Left forelimb (tissue), 1 donor: ENCODE results near the gene KDM2B.
"Not testable (repeated sequence)": the region's sequence is repeated elsewhere in the genome, so short reads cannot be mapped to it uniquely, and the experiment has no call there.

Experiments
- DNase-seq: peaks from one replicate; pipeline ENCODE4 v3.0.0-alpha.2; 2018; ENCODE audit warnings: low spot score

The KDM2B gene

DNA sequence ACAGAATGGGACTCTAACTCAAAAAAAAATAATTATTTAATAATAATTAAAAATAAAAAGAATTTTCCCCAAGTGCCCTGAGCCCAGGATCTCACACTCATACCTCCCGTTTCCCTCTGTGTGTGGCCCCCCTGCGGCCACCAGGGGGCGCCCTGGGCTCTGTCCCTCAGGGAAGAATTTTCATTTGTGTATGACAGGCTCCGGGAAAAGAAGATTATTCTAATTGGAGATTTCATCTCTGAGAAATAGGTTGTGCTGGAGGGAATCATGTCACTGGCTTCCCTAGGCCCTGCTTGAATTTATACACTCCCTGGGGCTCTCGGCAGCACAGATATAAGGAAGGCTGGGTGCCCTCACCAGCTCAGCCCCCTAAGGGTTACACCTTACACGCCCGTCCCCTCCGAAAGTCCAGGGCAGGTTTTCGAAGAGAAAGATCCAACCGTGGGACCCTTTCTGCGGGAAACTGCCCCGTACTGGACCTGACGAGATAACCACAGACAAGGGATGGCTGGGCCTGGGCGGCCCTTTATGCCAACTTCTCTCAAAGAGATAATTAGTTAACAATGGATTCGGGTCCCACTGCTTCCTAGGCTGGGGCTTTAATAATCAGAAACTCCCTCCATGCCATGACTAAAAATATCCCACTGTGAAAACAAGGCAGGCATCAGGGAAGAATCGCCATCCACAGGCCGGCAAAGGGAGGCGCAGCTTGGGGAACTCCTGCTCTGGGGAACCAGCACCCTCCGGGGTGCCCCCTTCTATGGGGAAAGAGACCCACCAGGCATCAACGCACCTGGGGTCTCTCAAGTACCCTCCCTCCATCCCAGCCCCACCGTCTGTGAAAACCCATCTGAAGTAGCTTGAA, 80.7 kb downstream of the KDM2B start:
- DNase-seq = peak; percentile 84

DNA sequence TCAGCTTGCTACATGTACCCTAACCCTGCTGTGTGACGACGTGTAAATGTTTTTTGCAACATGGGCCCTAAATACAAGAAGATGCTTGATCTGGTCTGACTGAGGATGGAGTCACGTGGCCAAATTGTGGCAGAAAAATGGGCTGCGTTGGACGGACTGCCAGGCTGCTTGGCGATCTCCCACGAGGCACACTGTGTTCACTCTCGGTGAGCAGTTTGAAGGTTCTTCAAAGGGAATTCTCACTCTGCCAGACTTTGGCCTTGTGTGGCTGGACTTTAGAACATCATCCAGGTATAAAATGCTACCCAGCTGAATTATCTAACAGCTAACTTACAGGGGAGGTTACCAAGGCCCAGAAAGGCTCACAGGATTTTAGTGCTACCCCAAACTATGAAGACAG, 85.1 kb downstream of the KDM2B start:
- no peak for DNase-seq

DNA sequence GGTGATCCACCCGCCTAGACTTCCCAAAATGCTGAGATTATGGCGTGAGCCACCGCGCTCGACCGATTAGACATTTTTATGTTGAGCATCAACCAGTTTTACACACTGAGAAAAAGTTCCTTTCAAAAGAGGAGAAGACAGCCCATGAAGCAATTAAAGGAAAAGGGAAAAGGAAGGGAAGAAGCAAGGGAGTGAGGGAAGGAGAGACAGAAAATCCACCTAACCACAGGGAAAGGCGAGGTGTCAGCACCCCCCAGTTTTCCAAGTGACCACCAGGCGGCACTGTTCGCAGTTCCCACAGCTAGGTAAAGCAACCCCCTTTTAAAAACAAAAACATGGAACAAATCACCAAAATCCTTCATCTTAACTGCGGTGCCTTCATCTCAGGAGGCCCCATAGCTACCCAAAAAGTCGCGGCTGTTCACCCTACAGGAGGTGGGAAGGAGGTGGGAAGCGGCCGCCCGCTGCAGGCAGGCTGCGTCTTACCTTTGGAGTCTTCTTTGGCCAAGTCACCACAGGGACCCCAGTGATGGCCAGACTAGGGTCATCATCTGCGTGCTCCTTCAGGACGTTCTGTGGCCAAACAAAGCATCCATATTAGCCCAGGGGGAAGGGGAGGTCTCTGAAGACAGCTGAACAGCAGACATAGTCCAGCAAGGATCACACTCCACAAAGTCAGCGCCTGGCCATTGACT, 86.6 kb downstream of the KDM2B start:
- no peak for DNase-seq

DNA sequence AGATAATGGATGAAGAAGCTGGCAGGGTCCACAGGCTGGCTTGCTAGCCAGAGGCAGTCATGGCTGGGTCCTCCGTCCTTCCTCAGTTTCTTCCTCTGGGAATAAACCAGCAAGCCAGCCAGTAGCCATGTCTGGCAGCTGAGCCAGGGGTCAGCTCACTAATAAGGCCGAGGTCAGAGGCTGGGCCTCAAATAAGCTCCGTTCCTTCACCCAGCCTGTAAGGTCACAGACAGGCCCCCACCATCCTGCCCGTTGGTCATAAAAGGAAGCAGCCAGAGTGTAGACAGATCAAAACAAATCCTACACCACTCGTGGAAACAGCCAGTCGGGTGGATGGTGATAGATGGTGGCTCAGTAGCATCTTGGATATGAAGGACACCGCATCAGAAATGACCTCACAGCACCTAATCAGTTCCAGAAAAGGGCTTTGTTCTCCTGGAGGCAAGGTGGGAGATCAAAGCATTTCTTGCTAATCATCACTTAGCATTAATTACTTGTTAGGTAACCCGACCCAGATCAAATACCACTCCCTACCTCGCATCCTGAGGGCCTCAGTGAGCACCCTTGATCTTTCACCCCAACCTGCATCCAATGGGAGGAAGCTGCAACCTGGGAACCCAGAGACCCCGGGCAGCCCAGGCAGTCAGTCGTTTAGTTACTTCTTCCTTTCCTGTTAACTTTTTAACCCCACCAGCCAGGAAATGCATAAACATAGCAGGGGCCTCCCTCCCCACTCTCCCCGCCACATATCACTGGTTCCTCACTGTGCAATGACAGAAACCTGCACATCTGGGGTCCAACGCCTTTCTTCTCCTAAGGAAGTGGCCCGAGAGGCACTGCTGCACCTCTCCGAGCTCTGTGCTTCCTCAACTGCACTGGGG, 90.2 kb downstream of the KDM2B start:
- DNase-seq = no peak

DNA sequence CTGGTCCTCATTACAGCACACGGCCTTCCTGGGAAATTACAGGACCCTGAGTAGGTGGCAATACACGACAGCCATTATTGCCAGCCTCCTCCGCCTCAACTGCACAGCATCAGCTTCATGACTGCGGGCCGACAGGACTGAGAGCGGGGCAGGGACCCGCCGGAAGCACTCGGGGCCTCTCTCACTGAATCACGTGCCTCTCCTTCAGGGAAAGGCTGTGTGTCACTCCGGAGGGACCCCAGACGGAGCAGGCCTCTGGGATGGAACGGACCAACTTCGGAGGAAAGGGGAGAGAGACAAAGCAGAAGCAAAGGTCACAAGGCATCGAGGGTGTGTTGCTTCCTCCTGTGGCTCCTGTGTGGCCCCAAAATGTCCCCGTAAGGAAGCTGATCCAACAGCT, 90.9 kb downstream of the KDM2B start:
- DNase-seq = no peak

DNA sequence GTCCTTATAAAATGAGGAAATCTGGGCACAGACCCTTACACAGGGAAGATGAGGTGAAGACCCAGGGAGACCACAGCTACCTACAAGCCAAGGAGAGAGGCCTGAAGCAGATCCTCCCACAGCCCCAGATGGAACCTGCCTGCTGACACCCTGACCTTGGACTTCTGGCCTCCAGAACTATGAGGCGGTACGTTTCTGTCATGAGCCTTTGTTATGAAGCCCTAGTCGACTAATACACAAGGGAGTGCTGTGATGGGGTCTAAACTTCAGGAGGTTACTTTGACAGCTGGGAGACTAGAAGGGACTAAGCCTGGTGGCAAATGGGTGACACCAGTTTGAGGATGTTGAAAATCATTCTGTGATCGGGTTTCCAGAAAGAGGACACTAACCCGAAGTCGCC, 95.9 kb downstream of the KDM2B start:
- DNase-seq = no peak

DNA sequence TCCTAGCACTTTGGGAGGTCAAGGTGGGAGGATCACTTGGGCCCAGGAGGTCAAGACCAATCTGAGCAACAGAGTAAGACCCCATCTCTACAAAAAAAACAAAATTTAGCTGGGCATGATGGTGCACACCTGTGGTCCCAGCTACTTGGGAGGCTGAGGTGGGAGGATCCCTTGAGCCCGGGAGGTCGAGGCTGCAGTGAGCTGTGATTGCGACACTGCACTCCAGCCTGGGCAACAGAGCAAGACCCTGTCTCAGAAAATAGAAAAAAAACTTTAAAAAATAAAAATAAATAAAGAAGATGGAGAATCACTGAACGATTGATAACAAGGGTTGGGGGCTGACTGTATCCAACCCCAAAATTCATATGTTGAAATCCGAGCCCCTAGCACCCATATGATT, 96.3 kb downstream of the KDM2B start:
- not testable (repeated sequence) for DNase-seq

DNA sequence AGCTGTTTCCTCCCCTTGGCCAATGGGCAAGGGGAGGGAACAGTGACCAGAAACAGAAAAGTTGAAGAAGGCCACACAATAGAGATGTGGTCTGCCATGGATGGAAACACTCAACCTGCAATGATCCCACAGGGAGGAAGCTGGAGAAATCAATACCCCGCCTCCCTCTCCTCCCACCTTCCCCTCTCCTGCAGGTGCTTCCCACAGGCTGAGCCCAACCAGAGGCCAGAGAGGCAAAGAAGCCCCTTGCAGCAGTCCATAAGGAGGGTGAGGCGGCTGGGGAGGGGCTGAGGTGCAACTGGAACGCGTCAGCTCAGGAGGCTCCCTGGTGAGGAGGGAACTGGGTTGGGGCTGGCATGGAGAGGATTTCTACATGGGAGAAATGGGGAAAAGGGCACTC, 96.9 kb downstream of the KDM2B start:
- DNase-seq = no peak

DNA sequence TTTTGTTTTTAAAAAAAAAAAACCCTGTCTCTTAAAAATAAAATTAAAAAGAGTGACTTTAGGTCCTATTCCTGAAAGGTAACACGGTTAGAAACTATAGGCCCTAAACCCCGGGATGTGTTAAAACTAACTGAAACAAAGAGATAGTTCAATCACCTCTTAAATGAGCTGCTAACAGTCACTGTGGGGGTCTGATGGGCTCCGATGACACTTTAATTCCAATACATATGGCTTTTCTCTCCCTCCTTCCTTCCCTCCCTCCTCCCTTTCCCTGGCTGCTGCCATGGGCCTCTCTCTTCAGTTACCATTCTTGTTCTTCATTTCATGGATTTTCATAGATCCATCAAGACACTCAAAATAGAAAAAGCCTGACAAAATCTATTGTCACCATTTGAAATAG, 104.3 kb downstream of the KDM2B start:
- DNase-seq = no peak

DNA sequence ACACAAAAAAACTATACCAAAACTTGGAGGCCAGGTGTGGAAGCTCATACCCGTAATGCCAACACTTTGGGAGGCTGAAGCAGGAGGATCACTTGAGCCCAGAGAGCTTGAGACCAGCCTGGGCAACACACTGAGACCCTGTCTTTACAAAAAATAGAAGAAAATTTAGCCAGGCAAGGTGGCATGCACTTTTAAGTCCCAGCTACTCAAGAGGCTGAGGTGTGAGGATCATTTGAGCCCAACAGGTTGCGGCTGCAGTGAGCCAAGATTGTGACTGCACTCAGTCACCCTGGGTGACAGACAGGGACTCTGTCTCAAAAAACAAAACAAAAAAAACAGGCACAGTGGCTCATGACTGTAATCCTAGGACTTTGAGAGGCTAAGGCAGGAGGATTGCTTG, 105.5 kb downstream of the KDM2B start:
- no peak for DNase-seq

DNA sequence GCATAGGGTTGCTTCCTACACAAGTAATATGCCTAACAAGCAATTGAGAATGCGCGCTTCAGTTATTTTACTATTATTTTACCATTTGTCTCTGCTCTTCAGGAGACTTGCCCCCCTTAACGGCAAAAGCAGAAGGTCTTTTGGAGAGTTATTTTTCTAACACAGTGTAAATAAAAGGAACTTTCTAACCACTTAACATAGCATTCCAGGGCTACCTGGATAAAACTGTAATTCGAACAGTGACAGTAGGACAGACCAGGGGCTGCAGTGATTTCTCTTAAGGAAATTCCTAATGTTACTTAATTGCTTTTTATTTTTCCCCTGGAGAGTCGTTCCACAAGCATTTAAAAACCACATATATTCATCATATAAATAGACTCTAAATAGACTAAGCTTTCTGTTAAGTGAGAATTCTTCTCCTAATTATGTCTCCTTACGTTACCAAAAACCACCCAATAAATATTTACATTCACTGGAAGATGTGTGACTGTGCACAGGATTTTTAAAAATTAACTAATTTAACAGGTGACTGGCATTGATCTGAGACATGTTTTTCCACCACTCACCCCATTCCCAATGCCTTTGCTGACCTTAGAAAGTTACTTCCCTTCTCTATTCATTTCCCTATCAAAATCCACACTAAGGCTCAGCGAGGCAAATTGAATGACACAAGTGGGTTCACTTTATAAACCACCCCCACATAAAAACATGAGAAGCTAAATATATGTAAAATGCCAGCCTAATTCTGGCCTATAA, 108.5 kb downstream of the KDM2B start:
- no peak for DNase-seq

DNA sequence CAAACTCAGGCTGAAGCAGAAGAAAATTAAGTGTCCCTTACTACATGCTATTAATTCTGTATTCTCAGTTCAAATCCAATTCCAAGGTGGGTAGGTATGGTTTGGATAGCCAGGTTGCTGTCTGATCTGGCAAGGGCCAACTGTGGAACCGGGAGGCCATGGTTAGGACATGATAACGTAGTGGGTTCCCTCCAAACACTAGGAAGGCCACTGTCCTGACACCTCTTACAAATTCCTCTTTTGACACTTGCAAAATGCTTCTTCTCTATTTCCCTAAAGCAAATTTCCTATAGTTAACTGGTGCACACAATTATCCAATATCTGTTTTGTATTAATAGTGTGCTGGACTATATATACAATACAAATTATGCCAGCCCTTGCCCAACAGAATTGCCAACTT, 110.1 kb downstream of the KDM2B start:
- DNase-seq = no peak

DNA sequence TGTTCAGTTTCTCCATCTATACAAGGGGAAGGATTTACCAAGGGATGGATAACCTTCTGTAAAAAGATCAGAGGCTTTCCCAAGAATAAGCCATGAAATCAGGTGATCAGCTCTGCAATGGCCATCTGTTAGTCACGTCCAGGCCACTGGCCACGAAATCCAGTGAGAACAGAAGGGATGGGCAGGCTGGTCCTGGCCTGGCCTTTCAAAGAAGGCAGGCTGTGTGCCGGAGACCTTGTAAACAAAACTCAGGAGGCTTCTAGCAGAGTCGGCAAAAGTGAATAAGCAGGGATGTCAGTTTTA, 112.4 kb downstream of the KDM2B start:
- DNase-seq = no peak

DNA sequence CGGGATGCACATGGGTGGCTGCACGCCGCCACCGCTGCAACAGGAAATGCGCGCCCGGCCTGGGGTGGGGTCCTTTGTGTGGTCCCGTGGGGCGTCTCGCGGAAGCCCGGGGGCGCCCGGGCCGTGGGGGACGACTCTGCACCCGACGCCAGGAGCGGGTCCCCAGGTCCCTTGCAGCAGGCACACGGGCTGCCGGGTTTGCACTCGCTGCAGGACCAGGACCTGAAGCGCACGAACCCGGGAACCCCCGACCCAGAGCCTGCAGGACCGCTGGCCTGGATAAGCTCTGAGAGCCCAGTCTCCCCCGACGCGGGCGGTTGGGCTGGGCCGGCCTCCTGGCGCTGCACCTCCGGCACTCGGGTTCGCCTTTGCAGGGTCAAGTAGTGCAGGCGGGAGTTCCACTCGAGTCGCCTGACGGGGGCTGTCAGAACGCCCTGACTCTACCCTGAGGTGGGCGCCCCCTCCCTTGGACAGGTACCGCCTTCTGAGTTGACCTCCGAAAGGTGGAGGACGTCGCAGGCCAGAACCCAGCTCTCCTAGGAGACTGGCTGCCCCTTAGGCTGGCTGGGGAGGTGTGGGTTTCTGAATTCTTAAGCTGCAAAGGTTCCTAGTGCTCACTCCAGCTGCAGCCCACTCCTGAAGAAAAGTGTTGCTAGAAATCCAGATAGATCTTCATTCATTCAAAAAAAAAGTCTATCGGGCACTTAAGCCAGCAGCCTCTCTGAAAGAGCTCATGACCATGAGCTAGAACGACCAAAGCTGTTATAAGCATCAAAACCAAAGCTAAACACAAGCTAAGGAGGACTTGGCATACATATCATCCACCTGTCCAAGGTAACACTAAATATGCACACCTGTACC, 113.0 kb downstream of the KDM2B start:
- no peak for DNase-seq

DNA sequence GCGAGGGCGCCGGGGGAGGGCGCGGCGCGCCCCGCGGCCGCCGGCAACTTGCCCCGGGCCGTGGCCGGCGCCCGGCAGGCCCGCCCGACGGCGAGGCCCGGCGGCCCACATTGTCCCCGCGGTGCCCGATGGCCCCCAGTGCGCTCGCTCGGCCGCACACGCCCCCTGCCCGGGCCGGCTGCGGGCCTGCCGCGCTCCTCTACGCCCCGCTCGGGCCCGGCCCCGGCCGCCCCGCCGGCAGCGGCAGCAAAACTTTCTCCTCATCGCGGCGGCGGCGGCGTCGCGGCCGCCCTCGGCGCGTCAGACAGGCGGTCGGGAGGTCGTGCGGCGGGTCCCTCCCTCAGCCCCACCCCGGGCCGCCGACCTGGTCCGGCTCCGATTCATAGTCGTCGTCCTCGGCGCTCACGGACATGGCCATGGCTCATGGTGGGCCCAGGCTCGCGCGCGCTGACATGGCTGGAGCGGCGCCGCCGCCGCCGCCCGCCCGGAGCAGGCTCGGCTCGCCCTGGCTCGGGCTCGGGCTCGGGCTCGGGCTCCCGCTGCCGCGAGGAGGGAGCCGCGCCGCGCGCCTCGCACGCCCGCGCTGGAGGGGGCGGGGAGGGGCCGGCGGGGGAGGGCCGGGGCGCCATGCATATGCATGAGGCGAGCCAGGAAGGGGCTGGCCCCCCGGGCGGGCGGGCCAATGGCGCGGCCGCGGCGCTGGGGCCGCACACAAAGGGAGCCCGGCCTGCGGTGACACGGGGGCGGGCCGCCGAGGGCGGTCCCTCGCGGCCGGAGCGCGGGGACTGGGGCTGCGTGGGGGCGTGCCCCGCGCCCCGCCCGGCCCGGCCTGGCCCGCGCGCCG, 113.8 kb downstream of the KDM2B start:
- DNase-seq = peak; percentile 92

DNA sequence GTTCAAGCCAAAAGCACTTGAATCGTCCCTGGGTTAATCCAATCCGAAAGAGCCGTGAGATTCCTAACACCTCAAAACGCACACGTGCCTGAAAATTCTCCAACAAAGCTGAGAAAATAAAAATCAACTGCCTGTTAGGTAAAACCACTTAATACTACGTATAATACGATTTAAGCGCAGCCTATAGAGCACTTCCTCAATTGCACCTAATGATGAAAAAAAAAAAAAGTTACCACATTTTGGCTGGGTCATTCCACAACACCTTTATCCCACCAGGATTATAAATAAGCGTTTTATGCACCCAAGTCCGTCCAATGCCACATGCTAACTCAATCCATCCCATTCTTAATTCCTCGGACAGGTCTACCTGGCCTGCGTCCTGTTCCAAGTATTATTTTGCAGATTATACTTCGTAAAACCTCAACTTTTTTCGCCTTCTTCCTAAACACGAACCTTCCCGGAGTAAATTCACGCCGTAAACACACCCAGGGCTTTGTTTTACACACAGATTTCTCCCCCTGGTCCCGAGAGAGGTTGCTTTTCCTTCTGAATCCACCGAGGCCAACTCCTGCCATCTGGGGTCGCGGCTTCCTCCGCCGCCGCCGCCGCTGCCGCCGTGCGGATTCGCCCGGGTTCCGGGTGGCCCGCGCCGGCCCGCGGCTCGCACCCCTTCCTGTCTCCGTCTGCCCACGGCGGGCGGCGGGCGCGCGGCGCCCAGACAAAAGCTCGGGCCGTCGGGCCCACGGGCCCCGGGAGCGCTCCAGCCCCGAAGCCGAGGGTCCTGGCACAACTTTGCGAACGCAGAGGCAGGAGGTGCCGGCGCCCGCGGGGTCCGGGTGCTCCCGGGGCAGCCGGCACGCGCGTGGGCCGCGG, 114.7 kb downstream of the KDM2B start:
- DNase-seq = no peak

DNA sequence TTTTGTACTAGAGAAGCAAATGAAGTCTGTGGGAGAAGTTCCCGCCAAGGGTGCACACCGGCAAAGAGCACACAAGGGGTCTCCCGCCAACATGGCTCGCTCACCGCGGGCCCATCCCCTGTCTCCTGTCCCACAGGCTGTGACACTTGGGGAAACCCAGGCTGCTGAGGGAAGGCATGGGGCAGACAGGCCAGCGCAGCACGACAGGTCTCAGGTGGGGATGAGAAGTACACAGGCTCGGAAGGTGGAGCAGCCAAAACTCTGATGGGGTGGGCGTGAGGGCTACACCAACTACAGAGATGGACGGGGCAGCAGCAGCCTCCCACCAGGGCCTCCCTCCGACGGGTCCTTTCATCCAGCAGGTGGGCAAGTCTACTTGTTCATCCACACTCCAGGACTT, 116.5 kb downstream of the KDM2B start:
- DNase-seq = no peak

DNA sequence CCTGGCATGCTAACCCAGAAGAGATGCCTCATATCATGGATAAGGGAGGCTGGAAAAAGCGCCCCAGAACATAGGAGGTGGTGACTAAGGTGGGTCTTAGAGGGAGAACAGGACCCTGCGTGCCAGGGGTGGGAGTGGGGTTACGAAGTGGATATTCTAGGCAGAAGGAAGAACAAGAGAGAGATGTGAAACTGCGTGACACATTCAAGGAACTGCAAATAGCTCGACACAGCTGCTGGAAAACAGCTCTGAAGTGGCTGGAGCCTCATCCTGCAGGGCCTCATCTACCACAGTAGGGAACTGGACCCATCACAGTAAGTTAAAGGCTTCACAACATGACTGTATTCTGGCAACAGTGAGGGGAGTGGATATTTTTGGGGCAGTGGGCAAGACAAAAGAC, 119.8 kb downstream of the KDM2B start:
- DNase-seq = no peak

DNA sequence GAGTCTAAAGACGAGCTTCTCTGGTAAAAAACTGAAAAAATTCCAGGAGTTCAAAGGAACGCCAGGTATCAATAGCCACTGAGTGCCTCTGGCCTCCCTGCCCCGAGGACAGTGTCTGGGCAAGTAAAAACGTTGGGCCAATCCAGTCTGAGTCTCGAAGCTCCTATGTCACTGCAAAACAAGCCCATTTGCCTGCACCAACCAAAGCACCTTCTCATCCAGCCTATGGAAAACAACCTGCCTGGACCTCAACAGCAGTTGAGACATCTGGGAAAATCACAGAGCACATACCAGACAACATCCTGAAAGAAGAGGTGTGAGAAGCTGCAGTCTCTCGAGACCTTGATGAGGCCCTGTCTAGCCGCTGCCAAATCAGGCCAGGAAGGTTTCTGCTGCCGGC, 124.3 kb downstream of the KDM2B start:
- DNase-seq = no peak
